Fibroblast of lung (primary cell): ENCODE results near the gene MANSC1. TPM values are rescaled to one million over a fixed set of nuclear protein-coding genes. Genes with fewer than 3 reads are reported as not detected.

Experiments used
- DNase-seq, 2 donors: peaks; one replicate each; pipeline versions ENCODE4 v3.0.0 to v3.0.0-alpha.2; 2010; ENCODE audit warnings: low read depth in 2 of 2
- H2AFZ ChIP-seq: 2 replicates; pipeline ENCODE4 v1.5.1; 2012; ENCODE audit warnings: low read length, control low read depth, inconsistent platforms
- H3K27ac ChIP-seq: 2 replicates; pipeline ENCODE4 v1.5.1; 2011; ENCODE audit warnings: low read length, control low read depth; ENCODE audit not compliant: insufficient read depth
- H3K27me3 ChIP-seq: 2 replicates; pipeline ENCODE4 v1.5.1; 2011; ENCODE audit warnings: mild to moderate bottlenecking, low read length; ENCODE audit not compliant: control insufficient read depth, insufficient read depth
- H3K36me3 ChIP-seq: 2 replicates; pipeline ENCODE4 v1.5.1; 2011; ENCODE audit warnings: low read length; ENCODE audit not compliant: control insufficient read depth, insufficient read depth
- H3K4me1 ChIP-seq: 2 replicates; pipeline ENCODE4 v1.5.1; 2011; ENCODE audit warnings: low read length; ENCODE audit not compliant: control insufficient read depth, insufficient read depth; ENCODE audit errors: extremely low read depth
- H3K4me2 ChIP-seq: 2 replicates; pipeline ENCODE4 v1.5.1; 2011; ENCODE audit warnings: low read length, control low read depth; ENCODE audit not compliant: insufficient read depth; ENCODE audit errors: extremely low read depth
- H3K4me3 ChIP-seq, 4 experiments: fragments of 200-600 bp in 1 of 4; sonication (generic) in 1 of 4; replicated peaks in 1 of 4; 2 replicates each; pipeline ENCODE4 v1.5.1; 2011 to 2016; ENCODE audit warnings: low read length in 4 of 4, low read depth in 3 of 4, mild to moderate bottlenecking in 3 of 4, control low read depth in 2 of 4, inconsistent platforms in 1 of 4, mixed read lengths in 1 of 4; ENCODE audit not compliant: insufficient read depth in 1 of 4; ENCODE audit errors: control extremely low read depth in 1 of 4
- H3K79me2 ChIP-seq: 2 replicates; pipeline ENCODE4 v1.5.1; 2012; ENCODE audit warnings: mild to moderate bottlenecking, low read length, inconsistent platforms; ENCODE audit not compliant: control insufficient read depth, insufficient read depth
- H3K9ac ChIP-seq: 2 replicates; pipeline ENCODE4 v1.5.1; 2011; ENCODE audit warnings: mild to moderate bottlenecking, low read length, control low read depth; ENCODE audit not compliant: insufficient read depth
- H3K9me3 ChIP-seq: 2 replicates; pipeline ENCODE4 v1.5.1; 2012; ENCODE audit warnings: low read depth, low read length; ENCODE audit not compliant: control insufficient read depth, insufficient read depth
- H4K20me1 ChIP-seq: 2 replicates; pipeline ENCODE4 v1.5.1; 2011; ENCODE audit warnings: low read length; ENCODE audit not compliant: control insufficient read depth, insufficient read depth; ENCODE audit errors: extremely low read depth
- EZH2 ChIP-seq: IDR thresholded peaks from 2 replicates; pipeline ENCODE4 v1.5.1; 2012; ENCODE audit warnings: low read length, control low read depth, mild to moderate bottlenecking; ENCODE audit errors: missing control alignments
- polyA plus RNA-seq, 2 donors: library from polyadenylated mRNA; depleted of rRNA in 1 of 2; stranded (reverse) in 1 of 2; unstranded in 1 of 2; fragments of >200 nt; gene quantifications; 2 replicates each; pipeline ENCODE4 v1.2.1, GENCODE V29; 2011 to 2012; ENCODE audit warnings: missing spikeins in 1 of 2
- total RNA-seq: library from RNA; depleted of rRNA; stranded (reverse); fragments of >200 nt; gene quantifications from 2 replicates; pipeline ENCODE4 v1.2.1, GENCODE V29; 2014
- TF ChIP-seq, protein P1 (sequence below), 2 donors: IDR thresholded peaks in 1 of 2; conservative IDR thresholded peaks in 1 of 2; 1 replicate in 1 of 2; 2 replicates in 1 of 2; pipeline ENCODE4 v1.5.1; 2011 to 2012; ENCODE audit warnings: low read length in 2 of 2, control low read depth in 1 of 2, inconsistent platforms in 1 of 2, low read depth in 1 of 2, mild to moderate bottlenecking in 1 of 2

The MANSC1 gene
- total and polyA plus RNA-seq, 2 donors (not counting 1 experiment from before 2014, with no cell fraction given): 1.8 to 3.7 TPM

DNA sequence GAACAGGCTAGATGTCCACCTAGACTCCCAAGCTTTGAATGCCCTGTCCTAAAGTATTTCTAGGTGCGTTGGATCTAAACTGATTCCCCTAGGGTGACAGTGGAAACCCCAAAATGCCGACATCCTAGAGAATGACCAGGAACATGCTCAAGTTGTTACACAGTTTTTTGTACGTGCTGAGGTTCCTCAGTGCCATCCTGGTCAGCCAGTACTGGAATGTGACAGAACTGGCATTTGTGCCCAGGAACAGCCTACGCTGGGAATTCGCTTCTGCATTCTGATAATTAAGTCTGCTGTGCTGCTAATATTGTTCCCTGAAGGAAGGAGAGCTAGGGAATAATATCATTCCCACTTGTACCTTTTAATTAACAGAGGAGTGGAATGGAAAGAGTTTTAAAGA lies 47.1 kb upstream of the MANSC1 start:
- H3K9me3 ChIP-seq: no peaks in the 10 kb centered on the region
- no peak overlapping the region for H3K4me3 ChIP-seq
- no peaks in the 10 kb centered on the region for H4K20me1 ChIP-seq
- H3K27ac ChIP-seq: no peak overlapping the region
- no peak overlapping the region for H2AFZ ChIP-seq
- TF ChIP-seq, protein P1, sequence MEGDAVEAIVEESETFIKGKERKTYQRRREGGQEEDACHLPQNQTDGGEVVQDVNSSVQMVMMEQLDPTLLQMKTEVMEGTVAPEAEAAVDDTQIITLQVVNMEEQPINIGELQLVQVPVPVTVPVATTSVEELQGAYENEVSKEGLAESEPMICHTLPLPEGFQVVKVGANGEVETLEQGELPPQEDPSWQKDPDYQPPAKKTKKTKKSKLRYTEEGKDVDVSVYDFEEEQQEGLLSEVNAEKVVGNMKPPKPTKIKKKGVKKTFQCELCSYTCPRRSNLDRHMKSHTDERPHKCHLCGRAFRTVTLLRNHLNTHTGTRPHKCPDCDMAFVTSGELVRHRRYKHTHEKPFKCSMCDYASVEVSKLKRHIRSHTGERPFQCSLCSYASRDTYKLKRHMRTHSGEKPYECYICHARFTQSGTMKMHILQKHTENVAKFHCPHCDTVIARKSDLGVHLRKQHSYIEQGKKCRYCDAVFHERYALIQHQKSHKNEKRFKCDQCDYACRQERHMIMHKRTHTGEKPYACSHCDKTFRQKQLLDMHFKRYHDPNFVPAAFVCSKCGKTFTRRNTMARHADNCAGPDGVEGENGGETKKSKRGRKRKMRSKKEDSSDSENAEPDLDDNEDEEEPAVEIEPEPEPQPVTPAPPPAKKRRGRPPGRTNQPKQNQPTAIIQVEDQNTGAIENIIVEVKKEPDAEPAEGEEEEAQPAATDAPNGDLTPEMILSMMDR (conservative IDR thresholded peaks at IDR 0.05 in 1 of 2, IDR thresholded peaks at IDR 0.05 in 1 of 2; ENCODE audit: low read depth in 1 of 2, low read length in 2 of 2): no peak
- no peak for TF ChIP-seq EZH2
- H3K79me2 ChIP-seq: no peaks in the 10 kb centered on the region
- peaks cover 13% of the 10 kb centered on the region for H3K4me1 ChIP-seq
- no peak overlapping the region for H3K9ac ChIP-seq
- H3K36me3 ChIP-seq: no peaks in the 10 kb centered on the region
- no peak for DNase-seq
- H3K27me3 ChIP-seq: no peaks in the 10 kb centered on the region
- H3K4me2 ChIP-seq: no peak overlapping the region

DNA sequence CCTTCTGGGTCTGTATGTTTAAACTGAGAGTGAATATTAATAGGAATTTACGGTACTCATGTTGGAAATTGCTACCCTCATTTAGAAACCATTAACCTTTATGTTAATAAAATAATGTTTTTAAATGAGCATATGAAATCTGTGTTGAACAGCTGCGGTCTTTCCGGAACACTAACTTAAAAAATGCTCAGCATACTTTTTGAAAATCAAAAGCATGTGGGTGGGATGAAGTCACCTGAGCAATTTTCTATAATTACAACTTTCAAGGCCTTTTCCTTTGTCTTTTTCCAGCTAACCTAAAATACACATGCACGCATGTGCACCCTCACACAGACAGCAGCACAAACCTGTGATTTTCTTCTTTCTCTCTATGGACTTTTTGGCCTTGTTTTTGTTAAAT lies 46.7 kb upstream of the MANSC1 start:
- Histone ChIP-seq H3K4me2 (no peak overlapping the region), H2AFZ (no peak overlapping the region), H3K36me3 (no peaks in the 10 kb centered on the region), H3K27ac (no peak overlapping the region), H3K27me3 (no peaks in the 10 kb centered on the region), H3K79me2 (no peaks in the 10 kb centered on the region), H3K4me1 (peaks cover 13% of the 10 kb centered on the region), H3K4me3 (no peak overlapping the region), H4K20me1 (no peaks in the 10 kb centered on the region), H3K9ac (no peak overlapping the region), H3K9me3 (no peaks in the 10 kb centered on the region)
- no peak for DNase-seq
- TF ChIP-seq, protein P1 (conservative IDR thresholded peaks at IDR 0.05 in 1 of 2, IDR thresholded peaks at IDR 0.05 in 1 of 2; ENCODE audit: low read depth in 1 of 2, low read length in 2 of 2): no peak
- no peak for TF ChIP-seq EZH2

- Histone ChIP-seq H3K4me2 (no peak overlapping the region), H4K20me1 (no peaks in the 10 kb centered on the region), H3K79me2 (no peaks in the 10 kb centered on the region), H3K27ac (no peak overlapping the region), H2AFZ (no peak overlapping the region), H3K36me3 (no peaks in the 10 kb centered on the region), H3K9me3 (no peaks in the 10 kb centered on the region), H3K4me3 (no peak overlapping the region), H3K4me1 (peaks cover 8% of the 10 kb centered on the region), H3K27me3 (no peaks in the 10 kb centered on the region), H3K9ac (no peak overlapping the region)
- DNase-seq: no peak
- TF ChIP-seq, protein P1 (conservative IDR thresholded peaks at IDR 0.05 in 1 of 2, IDR thresholded peaks at IDR 0.05 in 1 of 2; ENCODE audit: low read depth in 1 of 2, low read length in 2 of 2): no peak
- no peak for TF ChIP-seq EZH2
Measured at GRCh38 chr12:12393171-12393570, 43.1 kb upstream of the MANSC1 start.
